Cardiac muscle cell (in vitro differentiated cells and primary cell): Measurements from ENCODE around the gene PIAS1. TPM values are rescaled to one million over a fixed set of nuclear protein-coding genes. Genes with fewer than 3 reads are reported as not detected.
"Not testable (repeated sequence)": the region's sequence is repeated elsewhere in the genome, so short reads cannot be mapped to it uniquely, and the experiment has no call there.

Experiments used
- DNase-seq, 2 donors: peaks; one replicate each; pipeline versions ENCODE4 v3.0.0 to v3.0.0-alpha.2; 2010 to 2017; ENCODE audit warnings: low read depth in 1 of 2, low spot score in 1 of 2
- H3K27ac ChIP-seq: fragments of 200-600 bp; sonication (generic); 2 replicates; pipeline ENCODE4 v1.5.1; 2016
- H3K27me3 ChIP-seq: fragments of 200-600 bp; sonication (generic); 2 replicates; pipeline ENCODE4 v1.6.0; 2016; ENCODE audit warnings: control low read depth
- H3K36me3 ChIP-seq: fragments of 200-600 bp; sonication (generic); 2 replicates; pipeline ENCODE4 v1.5.1; 2016; ENCODE audit warnings: control low read depth
- H3K4me1 ChIP-seq: fragments of 200-600 bp; sonication (generic); 2 replicates; pipeline ENCODE4 v1.8.1; 2017; ENCODE audit warnings: low read depth, mild to moderate bottlenecking, mixed run types
- H3K4me3 ChIP-seq: fragments of 200-600 bp; sonication (generic); 2 replicates; pipeline ENCODE4 v1.5.1; 2016; ENCODE audit warnings: mild to moderate bottlenecking
- H3K9me3 ChIP-seq: fragments of 200-600 bp; sonication (generic); 2 replicates; pipeline ENCODE4 v1.5.1; 2017; ENCODE audit warnings: low read depth, mild to moderate bottlenecking, control low read depth
- CTCF ChIP-seq: IDR thresholded peaks from 2 replicates; pipeline ENCODE4 v1.5.1; 2012; ENCODE audit warnings: low read depth, mild to moderate bottlenecking, low read length
- polyA plus RNA-seq: library from polyadenylated mRNA; unstranded; fragments of >200 nt; fragmentation: Nextera tagmentation; extraction: Ambion mirVana; gene quantifications from 2 replicates; pipeline ENCODE4 v1.2.1, GENCODE V29; 2016
- total RNA-seq: library from RNA; depleted of rRNA; stranded (reverse); fragments of >200 nt; gene quantifications from 2 replicates; pipeline ENCODE4 v1.2.3, GENCODE V29; 2016

Gene PIAS1
- total and polyA plus RNA-seq, 2 experiments from 2014 or later: 29.0 to 44.3 TPM

- DNase-seq: peak in 1 of 2 donors; percentile 23
- Histone ChIP-seq H3K4me3 (no peak overlapping the region), H3K27ac (no peak overlapping the region)
Measured at GRCh38 chr15:68234060-68234459, 179.9 kb downstream of the PIAS1 start.

GRCh38 chr15:68234520-68234919 lies 180.4 kb downstream of the PIAS1 start:
- peak in 1 of 2 donors; percentile 21 for DNase-seq
- not testable (repeated sequence) for H3K36me3 ChIP-seq, H3K4me3 ChIP-seq, H3K27ac ChIP-seq, H3K27me3 ChIP-seq, H3K9me3 ChIP-seq, H3K4me1 ChIP-seq

More at GRCh38 chr15:68234060-68234459, 179.9 kb downstream of the PIAS1 start:
- H3K36me3 ChIP-seq: no peaks in the 10 kb centered on the region
- H3K27me3 ChIP-seq: no peaks in the 10 kb centered on the region
- H3K9me3 ChIP-seq: no peaks in the 10 kb centered on the region
- peaks cover 5% of the 10 kb centered on the region for H3K4me1 ChIP-seq
- TF ChIP-seq CTCF: no peak

GRCh38 chr15:68235022-68235421 lies 180.9 kb downstream of the PIAS1 start:
- no peaks in the 10 kb centered on the region for H3K27me3 ChIP-seq
- H3K27ac ChIP-seq: no peak overlapping the region
- H3K4me1 ChIP-seq: peaks cover 5% of the 10 kb centered on the region
- no peak overlapping the region for H3K4me3 ChIP-seq
- H3K9me3 ChIP-seq: no peaks in the 10 kb centered on the region
- no peak for DNase-seq
- TF ChIP-seq CTCF: no peak
- H3K36me3 ChIP-seq: no peaks in the 10 kb centered on the region

GRCh38 chr15:68239025-68239424 lies 184.9 kb downstream of the PIAS1 start:
- no peak for TF ChIP-seq CTCF
- no peak overlapping the region for H3K27ac ChIP-seq
- no peaks in the 10 kb centered on the region for H3K9me3 ChIP-seq
- no peaks in the 10 kb centered on the region for H3K27me3 ChIP-seq
- no peak overlapping the region for H3K4me3 ChIP-seq
- H3K36me3 ChIP-seq: no peaks in the 10 kb centered on the region
- DNase-seq: no peak
- peaks cover 5% of the 10 kb centered on the region for H3K4me1 ChIP-seq

GRCh38 chr15:68241088-68241935 lies 187.2 kb downstream of the PIAS1 start:
- Histone ChIP-seq H3K27ac (no peak overlapping the region), H3K36me3 (no peaks in the 10 kb centered on the region), H3K4me3 (no peak overlapping the region), H3K4me1 (no peaks in the 10 kb centered on the region), H3K9me3 (no peaks in the 10 kb centered on the region), H3K27me3 (no peaks in the 10 kb centered on the region)
- no peak for TF ChIP-seq CTCF
- DNase-seq: no peak

Other genes starting within 250 kb of the PIAS1 start
- gene SKOR1, start 228.8 kb upstream of the PIAS1 start, total RNA-seq: 0.85 and 1.1 TPM in 2 replicates
- gene SKOR1, start 228.8 kb upstream of the PIAS1 start, polyA plus RNA-seq: 0.24 TPM in 1 of 2 replicates, not detected in the other
- not detected in 2 replicates for gene RNU6-1, start 214.3 kb upstream of the PIAS1 start, total RNA-seq
- not detected in 2 replicates for gene RNU6-1, start 214.3 kb upstream of the PIAS1 start, polyA plus RNA-seq
- gene CALML4, start 151.0 kb downstream of the PIAS1 start, total RNA-seq: 1.2 and 4.5 TPM in 2 replicates
- gene CALML4, start 151.0 kb downstream of the PIAS1 start, polyA plus RNA-seq: 1.1 and 1.4 TPM in 2 replicates
- 18.5 and 21.7 TPM in 2 replicates for gene CLN6, start 175.4 kb downstream of the PIAS1 start, total RNA-seq
- 5.6 and 6.6 TPM in 2 replicates for gene CLN6, start 175.4 kb downstream of the PIAS1 start, polyA plus RNA-seq
- gene FEM1B, start 223.4 kb downstream of the PIAS1 start, total RNA-seq: 45.2 and 59.7 TPM in 2 replicates
- gene FEM1B, start 223.4 kb downstream of the PIAS1 start, polyA plus RNA-seq: 23.0 and 29.0 TPM in 2 replicates